GM13977 (cell line): ENCODE measurements around the gene OTP.
"Not testable (repeated sequence)": the region's sequence is repeated elsewhere in the genome, so short reads cannot be mapped to it uniquely, and the experiment has no call there.

ENCODE experiments used
- DNase-seq: peaks from one replicate; pipeline ENCODE4 v3.0.0; 2012; ENCODE audit warnings: low spot score
- CTCF ChIP-seq: IDR thresholded peaks from 2 replicates; pipeline ENCODE4 v1.5.1; 2012; ENCODE audit warnings: mild to moderate bottlenecking, control low read depth; ENCODE audit not compliant: insufficient read depth; ENCODE audit errors: extremely low read depth, missing control alignments
- in situ Hi-C: fragments of 300-500 bp; cut with MboI; formaldehyde crosslinking; loops from one replicate; pipeline ENCODE4 v1.12.0; 2022; ENCODE audit warnings: low sequenced_read_pairs, low pct_unique_long_range_greater_than_20kb, mixed read lengths, inconsistent platforms; ENCODE audit not compliant: unreplicated experiment

Gene OTP

DNA sequence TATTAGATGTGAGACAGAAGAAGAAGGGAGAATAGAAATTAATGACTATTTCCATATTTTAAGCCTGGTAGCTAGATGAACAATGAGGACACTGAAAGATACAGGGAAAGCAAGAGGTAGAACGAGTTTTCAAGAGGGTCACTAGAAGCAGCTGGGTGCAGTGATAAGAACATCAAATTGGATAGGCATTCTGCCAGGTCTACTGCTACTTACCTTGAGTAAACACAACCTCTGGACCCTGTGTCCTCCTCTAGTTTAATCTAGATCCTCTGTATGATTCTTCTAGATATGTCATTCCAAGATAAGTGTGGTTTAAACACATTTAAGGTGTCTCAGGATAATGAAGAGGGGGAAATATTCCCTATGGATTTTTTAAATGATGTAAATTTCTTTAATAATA, 31.2 kb downstream of the OTP start:
- TF ChIP-seq CTCF, result no peak
- in situ Hi-C loops, result no loop called here
- no peak for DNase-seq

GRCh38 chr5:77606279-77606678, 32.2 kb downstream of the OTP start:
- in situ Hi-C loops, result no loop called here
- no peak for TF ChIP-seq CTCF
- DNase-seq, result no peak

DNA sequence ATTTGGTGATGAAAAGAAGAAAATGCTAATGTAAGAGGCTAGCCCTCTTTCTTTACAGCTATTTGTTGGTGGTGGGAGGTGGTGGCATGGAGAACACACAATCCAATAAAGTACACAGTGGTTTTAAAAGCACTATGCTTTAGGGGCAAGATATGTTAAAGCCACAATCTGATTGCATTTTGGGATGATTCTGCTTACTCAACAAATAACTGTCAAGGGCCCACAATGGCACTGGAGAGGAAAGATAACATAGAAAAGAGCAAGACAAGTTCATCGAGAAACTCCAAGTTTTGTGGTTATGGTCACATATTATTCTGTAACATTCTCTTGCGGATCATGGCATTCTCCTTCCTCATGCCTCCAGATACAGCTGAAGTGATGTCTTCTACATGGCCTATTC, 38.8 kb downstream of the OTP start:
- in situ Hi-C loops, result no loop called here
- TF ChIP-seq CTCF, result no peak
- no peak for DNase-seq

- DNase-seq, result peak; percentile 24
- TF ChIP-seq CTCF, result no peak
- in situ Hi-C loops, result no loop called here
Observed at GRCh38 chr5:77590347-77590746, 48.2 kb downstream of the OTP start.

DNA sequence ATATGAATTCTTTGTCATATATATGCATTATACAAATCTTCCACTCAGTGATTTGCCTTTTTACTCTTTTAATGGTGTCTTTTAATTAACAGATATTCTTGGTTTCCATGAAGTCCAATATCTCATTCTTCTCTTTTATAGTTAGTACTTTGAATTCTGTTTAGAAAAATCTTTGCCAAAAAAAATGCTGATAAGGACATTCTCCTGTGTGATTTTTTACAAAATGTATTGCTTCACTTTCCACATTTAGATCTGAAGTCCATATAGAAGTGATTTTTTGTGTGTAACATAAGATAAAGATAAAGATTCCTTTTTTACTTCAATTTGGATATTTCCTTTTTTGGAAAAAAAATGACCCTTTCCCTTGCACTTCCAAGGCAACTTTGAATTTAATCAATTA, 50.3 kb downstream of the OTP start:
- DNase-seq, result no peak
- in situ Hi-C loops, result no loop called here
- no peak for TF ChIP-seq CTCF

DNA sequence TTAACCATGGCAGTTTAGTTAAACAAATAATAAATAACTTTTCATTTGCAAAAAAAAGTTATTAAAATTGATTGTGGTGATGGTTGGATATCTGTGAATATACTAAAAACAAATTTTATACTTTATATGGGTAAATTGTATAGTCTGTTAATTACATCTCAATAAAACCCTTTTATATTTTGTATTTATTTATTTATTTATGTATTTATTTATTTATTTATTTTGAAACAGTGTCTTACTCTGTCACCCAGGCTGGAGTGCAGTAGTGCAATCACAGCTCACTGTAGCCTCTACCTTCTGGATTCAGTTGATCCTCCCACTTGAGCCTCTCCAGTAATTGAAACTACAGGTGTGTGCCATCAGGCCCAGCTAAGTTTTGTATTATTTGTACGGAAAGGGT, 52.4 kb downstream of the OTP start:
- no peak for DNase-seq
- in situ Hi-C loops, result no loop called here
- no peak for TF ChIP-seq CTCF

- in situ Hi-C loops, DNase-seq: not testable (repeated sequence)
Observed at GRCh38 chr5:77582143-77582542, 56.4 kb downstream of the OTP start.
